ENCODE results near the gene PXYLP1.
"Not testable (repeated sequence)": the region's sequence is repeated elsewhere in the genome, so short reads cannot be mapped to it uniquely, and the experiment has no call there.

Gene PXYLP1

DNA sequence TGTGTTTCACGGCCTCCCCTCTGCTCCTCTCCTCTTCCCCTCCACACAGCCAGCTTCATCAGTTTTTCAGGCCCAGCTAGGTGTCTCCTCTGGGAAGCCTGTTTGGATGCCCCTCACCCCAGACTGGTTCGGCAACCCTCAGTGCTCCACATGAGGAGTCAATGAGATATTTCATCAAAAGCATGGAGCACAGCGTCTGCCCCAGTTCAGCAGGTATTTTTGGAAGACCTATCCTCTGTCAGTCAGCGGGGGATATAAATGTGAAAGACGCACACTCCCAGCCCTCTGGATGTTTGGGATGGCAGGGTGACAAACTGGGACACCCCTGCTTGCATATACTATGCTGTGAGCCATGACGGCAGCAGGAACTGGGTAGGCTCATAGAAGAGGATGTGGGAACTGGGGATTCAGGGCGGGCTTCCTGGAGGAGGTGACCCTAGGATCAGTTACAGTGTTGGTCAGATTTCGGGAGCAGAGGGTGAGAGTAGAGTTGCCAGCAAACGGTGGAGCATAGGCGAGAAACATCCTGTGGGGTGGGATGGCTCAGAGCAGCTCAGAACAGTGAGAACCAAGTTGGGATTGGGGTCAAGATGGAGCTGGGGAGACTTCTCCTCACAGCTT is 42.9 kb downstream of the PXYLP1 start:
- DNase-seq, result no peak

DNA sequence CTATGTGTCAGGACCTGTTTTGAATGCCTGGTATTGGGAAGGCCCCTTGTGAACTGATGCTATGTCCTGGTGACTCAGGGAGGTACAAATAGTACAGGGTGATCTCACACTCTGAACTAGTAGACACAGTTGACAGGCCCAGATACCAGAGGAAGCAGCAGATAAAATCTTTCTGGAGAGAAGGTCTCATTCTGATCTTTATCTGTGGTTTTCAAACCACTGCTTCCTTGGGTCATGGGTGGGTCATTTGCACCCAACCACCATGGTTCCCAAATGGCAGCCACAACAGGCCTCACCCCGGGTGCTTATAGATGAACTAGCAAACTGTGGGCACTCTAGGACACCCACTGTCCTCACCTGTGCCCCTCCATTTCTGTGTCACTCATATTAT is 43.4 kb downstream of the PXYLP1 start:
- no peak for DNase-seq

DNA sequence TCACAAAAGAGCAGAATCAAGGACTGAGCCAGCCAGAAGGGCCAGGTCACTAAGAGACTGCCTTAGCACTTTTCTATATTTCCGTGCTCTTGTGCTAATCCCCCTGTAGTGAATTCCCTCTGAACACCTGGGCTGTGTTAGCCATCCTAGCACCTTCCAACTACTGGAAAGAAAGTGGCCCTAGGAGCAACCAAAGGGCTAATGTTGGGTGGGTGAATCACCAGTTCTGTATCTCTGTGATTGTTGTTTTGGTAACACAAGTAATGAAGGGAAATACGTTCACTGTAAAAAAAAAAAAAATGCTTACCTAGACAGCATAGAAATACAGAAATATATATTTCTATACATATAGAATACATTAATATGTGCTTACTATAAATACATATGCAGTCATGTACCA is 43.9 kb downstream of the PXYLP1 start:
- no peak for DNase-seq

DNA sequence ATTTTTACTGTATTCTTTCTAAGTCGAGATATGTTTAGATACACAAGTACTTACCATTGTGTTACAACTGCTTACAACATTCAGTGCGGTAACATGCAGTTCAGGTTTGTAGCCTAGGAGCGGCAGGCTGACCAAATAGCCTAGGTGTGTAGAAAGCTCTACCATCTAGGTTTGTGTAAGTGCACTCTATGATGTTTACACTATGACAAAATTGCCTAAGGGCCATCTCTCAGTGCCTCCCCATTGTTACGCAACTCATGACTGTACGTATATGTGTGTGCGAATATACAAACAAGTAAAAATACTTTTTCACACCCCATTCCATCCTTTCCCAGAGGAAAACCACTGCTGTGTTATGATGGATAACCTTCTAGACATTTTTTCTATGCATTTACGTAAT is 44.3 kb downstream of the PXYLP1 start:
- no peak for DNase-seq

DNA sequence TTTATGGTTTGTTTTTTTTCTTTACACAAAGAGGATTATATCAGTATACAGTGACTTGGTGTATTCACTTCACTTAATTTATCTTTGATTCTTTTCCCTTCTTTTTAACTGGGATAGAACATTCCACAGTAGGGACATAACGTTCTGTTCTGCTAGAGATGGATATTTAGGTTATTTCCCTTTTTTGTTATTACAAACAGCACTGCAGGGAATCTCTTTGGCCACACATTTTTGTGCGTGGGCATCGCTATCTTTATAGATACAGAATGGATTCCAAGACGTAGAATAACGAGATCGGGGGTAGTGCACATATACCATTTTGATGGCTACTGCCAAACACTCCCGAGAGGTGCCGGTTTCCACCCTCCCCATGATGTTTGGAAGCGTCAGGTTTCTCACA is 44.8 kb downstream of the PXYLP1 start:
- no peak for DNase-seq

DNA sequence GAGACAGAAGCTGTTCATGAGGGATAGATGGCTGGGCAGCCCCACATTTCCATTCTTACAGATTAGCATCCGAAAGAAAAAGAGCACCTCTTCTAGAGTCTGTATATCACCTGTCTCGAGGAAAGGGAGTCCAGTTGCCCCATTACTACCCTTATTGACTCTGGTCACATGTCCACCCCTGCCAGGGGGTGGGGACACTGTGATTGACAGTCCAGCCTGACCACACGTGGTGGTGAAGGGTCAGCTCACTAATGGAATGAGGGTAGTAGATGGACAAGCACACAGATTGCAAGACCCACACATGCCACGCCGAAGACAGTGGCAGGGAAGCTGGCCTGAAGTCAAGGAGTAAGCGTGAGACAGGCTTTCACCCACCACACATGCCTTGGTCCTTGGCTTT is 45.8 kb downstream of the PXYLP1 start:
- DNase-seq, result no peak

DNA sequence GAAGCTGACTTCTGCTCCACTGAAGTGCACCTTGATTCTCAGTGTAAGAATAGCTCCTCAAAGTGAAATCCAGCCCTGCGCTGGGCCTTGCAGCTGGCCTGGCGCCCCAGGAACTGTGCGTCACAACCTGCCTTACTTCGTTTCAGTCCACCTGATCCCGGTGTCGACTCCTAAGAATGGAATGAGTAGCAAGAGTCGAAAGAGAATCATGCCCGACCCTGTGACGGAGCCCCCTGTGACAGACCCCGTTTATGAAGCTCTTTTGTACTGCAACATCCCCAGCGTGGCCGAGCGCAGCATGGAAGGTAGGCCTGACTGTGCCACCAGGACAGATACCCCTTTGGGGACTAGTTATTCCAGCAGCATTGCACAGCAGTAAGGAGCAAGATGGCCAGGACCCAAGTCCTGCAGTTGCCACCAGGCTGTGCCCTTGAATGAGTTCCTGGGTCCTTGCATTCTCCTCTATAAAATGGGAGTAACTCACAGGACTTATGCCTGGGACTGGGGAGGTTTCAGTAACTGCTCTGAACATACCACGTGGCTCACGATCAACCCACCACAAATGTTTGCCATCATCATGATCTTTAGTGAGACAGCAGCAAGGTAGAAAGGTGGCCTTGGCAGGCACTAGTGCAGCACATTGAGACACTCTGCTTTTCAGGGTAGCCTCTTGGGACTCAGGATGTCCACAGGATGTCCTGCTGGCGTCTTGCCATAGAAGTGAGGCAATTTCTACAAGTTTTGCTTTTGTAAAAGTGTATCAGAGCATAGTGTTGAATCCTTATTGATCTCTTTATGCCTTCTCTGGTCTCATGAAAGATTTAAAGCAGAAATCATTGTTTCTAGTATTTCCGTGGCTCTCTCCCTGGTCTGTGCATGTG is 46.8 kb downstream of the PXYLP1 start:
- no peak for DNase-seq

DNA sequence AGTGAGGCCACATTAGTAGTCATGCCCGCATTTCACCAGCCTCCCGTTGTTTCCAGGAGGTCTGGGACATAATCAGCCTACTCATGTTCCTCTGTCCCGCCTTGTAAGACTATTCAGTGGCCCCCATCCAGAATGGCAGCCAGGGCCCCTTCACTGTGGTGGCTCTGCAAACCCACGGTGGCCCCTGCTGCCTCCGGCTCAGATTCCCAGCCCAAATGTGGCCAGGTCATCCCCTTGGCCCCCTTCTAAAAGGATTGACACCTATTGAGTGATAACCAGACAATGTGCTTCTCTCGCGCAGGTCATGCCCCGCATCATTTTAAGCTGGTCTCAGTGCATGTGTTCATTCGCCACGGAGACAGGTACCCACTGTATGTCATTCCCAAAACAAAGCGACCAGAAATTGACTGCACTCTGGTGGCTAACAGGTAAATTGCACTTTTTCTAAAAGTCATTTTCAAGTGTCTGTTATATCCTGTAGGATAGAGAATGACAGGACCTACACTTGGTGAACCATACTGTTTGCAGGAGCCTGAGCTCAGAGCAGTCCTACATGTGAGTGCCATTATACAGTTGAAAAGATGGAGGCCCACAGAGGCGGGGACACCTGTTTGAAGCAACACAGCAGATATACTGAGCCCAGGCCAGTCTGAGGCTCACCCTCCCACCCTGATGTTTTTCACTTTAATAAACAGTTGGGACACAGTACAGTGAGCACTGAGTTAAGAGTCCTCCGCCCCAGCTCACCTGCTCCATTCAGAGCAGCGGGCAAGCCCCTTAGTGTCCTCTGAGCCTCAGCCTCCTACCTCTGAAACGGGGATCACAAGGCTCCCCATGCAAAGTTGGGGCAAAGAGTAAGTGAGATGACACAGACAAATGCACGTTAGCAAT is 47.7 kb downstream of the PXYLP1 start:
- DNase-seq, result no peak

DNA sequence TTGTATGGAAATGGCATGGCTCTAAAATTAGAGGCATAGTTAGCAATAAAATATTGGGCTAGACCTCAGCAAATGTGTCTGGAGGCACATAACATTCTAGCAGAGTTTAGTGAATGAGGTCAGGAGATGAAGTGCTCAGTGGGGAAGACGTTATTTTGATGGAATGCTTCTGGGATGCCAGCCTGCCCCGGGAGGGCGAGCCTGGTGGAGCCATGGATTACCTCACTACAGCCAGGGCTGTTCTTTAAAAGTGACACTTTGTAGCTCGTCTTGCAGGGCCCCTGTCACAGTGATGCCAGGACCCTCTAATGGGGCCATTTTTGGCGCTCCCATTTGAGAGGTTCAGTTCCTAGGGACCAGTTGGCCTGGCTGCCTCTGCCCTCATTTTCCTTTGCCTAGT is 48.5 kb downstream of the PXYLP1 start:
- DNase-seq, result no peak

DNA sequence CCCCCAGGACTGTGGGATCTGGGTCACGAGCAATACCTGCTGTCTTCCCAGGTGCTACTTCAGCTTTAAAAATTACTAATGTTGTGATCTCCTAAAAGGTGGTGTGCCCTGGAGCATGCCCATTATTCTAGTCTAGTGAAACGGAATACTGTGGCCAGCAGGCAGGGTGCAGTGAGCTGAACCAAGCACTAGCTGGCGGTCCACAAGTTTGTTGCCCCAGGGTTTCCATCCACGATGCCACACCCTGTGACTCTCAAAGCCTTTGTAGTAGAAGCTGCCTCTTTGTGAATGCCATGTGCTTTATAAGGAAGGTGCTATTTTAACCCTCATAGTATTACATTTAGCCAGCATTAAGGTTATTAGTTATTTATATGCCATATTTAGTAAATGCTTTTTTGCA is 49.1 kb downstream of the PXYLP1 start:
- no peak for DNase-seq

DNA sequence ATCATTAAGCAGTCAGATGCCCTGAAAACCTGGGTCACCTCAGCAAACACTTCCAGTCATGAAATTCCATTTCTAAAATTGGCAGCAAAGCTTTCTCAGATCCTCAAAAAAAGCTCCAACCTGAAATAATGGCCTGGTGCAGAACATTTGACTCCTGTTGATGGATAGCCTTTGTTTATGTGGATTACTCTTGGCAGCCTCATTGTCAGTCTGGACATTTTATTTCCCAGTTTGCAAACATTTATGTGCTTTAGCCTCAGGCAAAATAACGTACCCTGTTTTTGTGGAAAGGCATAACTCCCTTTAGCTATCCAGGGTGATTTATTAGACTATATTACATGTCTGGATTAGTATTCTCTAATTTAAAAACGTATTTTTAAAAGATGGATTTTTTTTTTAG is 53.9 kb downstream of the PXYLP1 start:
- no peak for DNase-seq

DNA sequence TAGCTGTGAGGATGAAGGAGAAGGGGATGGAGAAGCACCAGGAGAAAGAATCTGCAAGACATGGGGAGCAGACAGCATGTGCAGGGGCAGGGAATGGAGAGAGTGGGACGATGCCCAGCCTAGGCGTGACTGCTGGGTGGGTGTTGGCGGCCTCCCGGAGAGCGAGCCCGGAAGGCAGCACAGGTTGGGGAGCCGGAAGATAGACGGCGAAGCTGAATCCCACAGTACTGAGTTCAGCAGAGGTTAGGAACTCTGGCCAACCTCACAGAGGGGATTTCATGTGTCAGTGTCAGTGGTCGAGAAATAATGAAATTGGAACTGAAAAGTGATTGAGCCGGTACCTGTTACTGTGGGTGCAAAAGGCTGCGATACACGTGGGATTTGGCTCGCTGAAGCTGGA is 55.2 kb downstream of the PXYLP1 start:
- no peak for DNase-seq

DNA sequence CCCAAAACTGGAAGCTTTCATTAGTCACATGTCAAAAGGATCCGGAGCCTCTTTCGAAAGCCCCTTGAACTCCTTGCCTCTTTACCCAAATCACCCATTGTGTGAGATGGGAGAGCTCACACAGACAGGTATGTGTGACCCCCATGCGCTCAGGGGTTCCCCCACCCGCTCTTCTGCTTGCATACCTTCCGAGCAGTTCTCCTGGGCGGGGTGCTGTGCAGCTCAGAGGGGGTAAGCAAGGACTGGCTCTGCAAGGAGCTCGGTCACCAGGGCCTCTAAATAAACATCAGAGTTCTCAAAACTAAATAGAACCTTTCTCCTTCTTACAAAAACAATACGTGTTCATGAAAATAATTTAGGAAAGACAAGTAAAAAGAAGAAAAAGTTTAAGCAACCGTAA is 55.7 kb downstream of the PXYLP1 start:
- DNase-seq, result no peak

DNA sequence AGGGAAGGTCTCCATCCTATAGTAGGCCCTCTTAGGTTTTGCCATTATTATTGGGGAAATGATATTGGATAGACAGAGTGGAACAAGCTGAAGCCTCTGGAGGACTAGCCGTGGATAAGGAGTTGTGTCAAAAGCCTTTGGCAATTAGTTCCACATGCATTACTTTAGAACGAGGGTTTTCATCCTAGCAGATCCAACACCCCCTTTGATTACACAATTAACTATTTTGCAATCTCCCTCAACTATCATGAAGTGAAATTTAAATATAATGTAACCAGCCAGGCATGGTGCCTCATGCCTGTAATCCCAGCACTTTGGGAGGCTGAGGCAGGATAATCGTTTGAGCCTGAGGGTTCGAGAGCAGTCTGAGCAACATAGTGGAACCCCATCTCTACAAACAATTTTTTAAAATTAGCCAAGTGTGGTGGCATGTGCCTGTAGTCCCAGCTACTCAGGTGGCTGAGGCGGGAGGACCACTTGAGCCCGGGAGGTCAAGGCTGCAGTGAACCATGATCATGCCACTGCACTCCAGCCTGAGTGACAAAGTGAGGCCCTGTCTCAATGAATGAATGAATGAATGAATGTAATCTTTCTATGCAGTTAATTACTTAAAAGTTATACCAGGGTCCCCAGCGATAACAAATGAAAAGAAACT is 56.8 kb downstream of the PXYLP1 start:
- no peak for DNase-seq

DNA sequence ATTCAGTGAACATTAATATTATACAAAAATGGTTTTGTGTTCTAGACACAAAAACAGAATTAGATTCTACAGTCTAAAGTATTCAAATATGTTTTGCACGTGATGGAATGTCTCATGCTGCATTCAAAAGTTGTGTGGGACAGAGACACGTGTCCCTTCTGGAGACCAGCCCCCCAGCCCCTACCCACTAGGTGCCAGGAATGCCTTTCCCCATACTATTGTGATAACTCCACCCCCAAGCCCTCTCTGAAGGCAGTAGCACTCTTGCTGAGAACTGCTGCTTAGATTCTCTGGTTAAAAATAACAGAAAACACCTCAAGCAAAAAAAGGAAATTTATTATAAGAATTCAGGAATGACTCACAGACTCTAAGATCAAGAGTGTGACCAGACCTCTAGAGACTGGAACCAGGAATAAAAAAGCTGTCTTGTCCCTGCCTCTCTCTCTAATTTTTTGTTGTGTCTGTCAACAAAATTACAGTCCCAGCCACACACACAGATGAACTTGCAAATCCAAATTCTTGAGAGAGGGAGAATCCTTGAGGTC is 57.7 kb downstream of the PXYLP1 start:
- no peak for DNase-seq

DNA sequence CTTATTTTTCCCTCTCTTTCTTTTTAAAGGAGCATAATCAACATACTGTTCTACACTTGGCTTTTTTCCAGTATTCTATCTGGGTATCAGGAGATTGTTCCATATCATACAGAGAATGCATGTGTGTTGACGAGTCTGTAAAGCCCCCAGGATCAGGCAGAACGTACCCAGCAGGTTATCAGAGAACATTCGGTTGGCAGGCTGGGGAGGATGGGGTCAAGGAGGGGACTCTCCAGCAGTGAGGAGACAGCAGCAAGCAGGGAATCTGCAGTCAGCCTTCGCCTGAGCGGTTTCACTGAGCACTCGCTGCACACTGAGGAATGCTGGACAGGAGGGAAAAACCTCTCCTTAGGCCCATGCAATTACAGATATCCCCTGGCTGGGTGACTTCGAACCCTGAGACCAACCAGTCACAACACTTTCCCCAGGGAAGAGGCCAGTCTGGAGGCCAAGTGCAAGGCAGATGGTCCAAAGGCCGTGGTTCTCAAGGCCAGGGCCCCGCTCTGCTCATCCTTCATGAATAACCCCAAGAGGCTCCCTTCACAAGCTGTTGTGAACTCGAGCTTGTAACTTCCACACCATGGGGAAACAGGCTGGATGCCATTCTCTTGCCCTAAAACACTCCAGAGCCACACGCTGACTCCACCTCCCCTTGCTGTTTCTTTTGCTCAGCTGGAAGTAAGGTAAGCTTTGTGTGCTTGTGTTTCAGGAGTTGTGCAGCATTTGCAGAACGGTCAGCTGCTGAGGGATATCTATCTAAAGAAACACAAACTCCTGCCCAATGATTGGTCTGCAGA is 60.1 kb downstream of the PXYLP1 start:
- no peak for DNase-seq

DNA sequence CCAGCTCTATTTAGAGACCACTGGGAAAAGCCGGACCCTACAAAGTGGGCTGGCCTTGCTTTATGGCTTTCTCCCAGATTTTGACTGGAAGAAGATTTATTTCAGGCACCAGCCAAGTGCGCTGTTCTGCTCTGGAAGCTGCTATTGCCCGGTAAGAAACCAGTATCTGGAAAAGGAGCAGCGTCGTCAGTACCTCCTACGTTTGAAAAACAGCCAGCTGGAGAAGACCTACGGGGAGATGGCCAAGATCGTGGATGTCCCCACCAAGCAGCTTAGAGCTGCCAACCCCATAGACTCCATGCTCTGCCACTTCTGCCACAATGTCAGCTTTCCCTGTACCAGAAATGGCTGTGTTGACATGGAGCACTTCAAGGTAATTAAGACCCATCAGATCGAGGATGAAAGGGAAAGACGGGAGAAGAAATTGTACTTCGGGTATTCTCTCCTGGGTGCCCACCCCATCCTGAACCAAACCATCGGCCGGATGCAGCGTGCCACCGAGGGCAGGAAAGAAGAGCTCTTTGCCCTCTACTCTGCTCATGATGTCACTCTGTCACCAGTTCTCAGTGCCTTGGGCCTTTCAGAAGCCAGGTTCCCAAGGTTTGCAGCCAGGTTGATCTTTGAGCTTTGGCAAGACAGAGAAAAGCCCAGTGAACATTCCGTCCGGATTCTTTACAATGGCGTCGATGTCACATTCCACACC is 60.9 kb downstream of the PXYLP1 start:
- no peak for DNase-seq

DNA sequence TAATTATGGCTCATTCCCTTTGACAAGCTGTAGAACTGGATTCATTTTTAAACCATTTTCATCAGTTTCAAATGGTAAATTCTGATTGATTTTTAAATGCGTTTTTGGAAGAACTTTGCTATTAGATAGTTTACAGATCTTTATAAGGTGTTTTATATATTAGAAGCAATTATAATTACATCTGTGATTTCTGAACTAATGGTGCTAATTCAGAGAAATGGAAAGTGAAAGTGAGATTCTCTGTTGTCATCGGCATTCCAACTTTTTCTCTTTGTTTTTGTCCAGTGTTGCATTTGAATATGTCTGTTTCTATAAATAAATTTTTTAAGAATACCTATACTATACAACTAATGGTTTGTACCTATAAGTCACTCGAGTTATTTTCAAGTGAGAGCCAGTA is 62.7 kb downstream of the PXYLP1 start:
- DNase-seq, result no peak

DNA sequence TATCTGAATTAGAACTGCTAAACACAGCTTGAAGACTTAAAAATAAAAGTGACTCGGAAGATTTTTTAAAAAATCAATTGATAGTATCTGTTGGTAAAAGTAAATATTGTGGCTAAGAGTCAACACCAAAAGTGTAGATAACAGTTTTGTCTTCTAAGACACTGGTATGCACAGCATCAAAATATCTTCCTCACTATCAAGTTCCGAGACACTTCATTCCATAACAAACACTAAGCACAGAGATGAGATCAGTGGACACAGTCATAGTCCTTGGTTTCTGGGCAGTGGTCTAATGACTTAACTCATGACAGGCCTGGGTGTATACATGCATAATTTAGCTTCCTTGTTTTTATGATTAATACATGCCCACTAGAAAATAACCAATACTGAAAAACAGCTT is 63.2 kb downstream of the PXYLP1 start:
- no peak for DNase-seq

DNA sequence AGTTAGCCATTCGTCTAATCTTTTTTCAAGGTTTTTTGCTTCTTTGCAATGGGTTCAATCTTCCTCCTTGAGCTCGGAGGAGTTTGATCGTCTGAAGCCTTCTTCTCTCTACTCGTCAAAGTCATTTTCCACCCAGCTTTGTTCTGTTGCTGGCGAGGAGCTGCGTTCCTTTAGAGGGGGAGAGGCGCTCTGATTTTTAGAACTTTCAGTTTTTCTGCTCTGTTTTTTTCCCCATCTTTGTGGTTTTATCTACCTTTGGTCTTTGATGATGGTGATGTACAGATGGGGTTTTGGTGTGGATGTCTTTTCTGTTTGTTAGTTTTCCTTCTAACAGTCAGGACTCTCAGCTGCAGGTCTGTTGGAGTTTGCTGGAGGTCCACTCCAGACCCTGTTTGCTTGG is 68.8 kb downstream of the PXYLP1 start:
- not testable (repeated sequence) for DNase-seq

Measured in activated effector memory CD4-positive, alpha-beta T cell treated with Interleukin-2 at 50 U/mL for 16 hours (primary cell).